ENCODE data around the gene SLX4. TPM values are rescaled to one million over a fixed set of nuclear protein-coding genes. Genes with fewer than 3 reads are reported as not detected.

Gene SLX4
- total RNA-seq, 4 donors from 2014 or later: 1.2 to 6.2 (median 4.8) TPM

DNA sequence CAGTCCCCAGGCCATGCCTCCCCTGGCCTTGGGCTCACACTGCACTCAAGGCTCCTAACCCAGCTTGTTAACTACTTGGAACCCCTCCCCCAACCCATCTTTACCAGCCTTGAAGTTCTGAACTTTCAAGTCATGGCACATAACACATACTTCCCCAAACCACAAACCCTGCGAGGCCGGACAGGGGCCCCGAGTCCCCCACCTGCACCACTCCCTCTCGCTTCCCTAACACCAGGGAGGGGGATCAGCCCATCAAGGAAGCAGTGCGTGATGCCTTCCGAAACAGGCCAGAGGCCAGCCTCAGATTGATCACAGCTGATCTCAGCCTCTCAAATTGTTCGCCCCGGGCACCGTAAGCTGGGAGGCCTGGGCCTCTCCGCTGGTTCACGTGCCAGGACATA is 31.2 kb downstream of the SLX4 start:
- TF ChIP-seq, protein P1, sequence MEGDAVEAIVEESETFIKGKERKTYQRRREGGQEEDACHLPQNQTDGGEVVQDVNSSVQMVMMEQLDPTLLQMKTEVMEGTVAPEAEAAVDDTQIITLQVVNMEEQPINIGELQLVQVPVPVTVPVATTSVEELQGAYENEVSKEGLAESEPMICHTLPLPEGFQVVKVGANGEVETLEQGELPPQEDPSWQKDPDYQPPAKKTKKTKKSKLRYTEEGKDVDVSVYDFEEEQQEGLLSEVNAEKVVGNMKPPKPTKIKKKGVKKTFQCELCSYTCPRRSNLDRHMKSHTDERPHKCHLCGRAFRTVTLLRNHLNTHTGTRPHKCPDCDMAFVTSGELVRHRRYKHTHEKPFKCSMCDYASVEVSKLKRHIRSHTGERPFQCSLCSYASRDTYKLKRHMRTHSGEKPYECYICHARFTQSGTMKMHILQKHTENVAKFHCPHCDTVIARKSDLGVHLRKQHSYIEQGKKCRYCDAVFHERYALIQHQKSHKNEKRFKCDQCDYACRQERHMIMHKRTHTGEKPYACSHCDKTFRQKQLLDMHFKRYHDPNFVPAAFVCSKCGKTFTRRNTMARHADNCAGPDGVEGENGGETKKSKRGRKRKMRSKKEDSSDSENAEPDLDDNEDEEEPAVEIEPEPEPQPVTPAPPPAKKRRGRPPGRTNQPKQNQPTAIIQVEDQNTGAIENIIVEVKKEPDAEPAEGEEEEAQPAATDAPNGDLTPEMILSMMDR (IDR thresholded peaks at IDR 0.05): no peak
- TF ChIP-seq POLR2A (IDR thresholded peaks at IDR 0.05): no peak
- Histone ChIP-seq H3K4me1 (no peaks in the 10 kb centered on the region), H3K9me3 (no peaks in the 10 kb centered on the region), H3K4me3 (no peak overlapping the region), H3K27me3 (no peaks in the 10 kb centered on the region), H3K36me3 (no peaks in the 10 kb centered on the region), H3K27ac (no peak overlapping the region)
- intact Hi-C loops (cut with DNase I; ENCODE audit: low total_unique reads): no loop called here
- no peak for DNase-seq

- Histone ChIP-seq H3K4me3 (no peak overlapping the region), H3K27me3 (no peaks in the 10 kb centered on the region), H3K4me1 (no peaks in the 10 kb centered on the region), H3K36me3 (no peaks in the 10 kb centered on the region), H3K27ac (no peak overlapping the region), H3K9me3 (no peaks in the 10 kb centered on the region)
- no peak for DNase-seq
- intact Hi-C loops (cut with DNase I; ENCODE audit: low total_unique reads): no loop called here
- TF ChIP-seq, protein P1 (IDR thresholded peaks at IDR 0.05): no peak
- no peak for TF ChIP-seq POLR2A (IDR thresholded peaks at IDR 0.05)
Measured at GRCh38 chr16:3579776-3580175, 31.6 kb downstream of the SLX4 start.

GRCh38 chr16:3578610-3579551 is 32.5 kb downstream of the SLX4 start:
- no peak for DNase-seq
- Histone ChIP-seq H3K27ac (no peak overlapping the region), H3K27me3 (no peaks in the 10 kb centered on the region), H3K4me1 (no peaks in the 10 kb centered on the region), H3K4me3 (no peak overlapping the region), H3K36me3 (no peaks in the 10 kb centered on the region), H3K9me3 (no peaks in the 10 kb centered on the region)
- TF ChIP-seq POLR2A (IDR thresholded peaks at IDR 0.05): no peak
- TF ChIP-seq, protein P1 (IDR thresholded peaks at IDR 0.05): no peak
- intact Hi-C loops (cut with DNase I; ENCODE audit: low total_unique reads): no loop called here

DNA sequence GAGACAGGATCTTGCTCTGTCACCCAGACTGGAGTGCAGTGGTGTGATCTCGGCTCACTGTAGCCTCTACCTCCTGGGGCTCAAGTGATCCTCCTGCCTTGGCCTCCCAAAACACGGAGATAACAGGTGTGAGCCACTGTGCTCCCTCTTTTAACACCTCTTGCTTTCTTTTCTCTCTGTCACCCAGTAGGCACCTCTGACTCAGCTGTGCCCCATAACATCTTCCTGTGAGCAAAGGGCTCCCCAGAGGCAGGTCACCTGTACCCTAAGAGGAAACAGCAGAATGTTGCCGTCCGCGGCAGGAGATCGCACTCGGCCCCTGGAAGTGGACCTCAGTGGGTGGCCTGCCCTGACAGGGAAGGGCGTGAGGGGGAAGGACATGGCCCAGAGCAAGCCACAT is 33.3 kb downstream of the SLX4 start:
- Histone ChIP-seq H3K27me3 (no peaks in the 10 kb centered on the region), H3K36me3 (no peaks in the 10 kb centered on the region), H3K9me3 (no peaks in the 10 kb centered on the region), H3K27ac (no peak overlapping the region), H3K4me1 (no peaks in the 10 kb centered on the region), H3K4me3 (no peak overlapping the region)
- DNase-seq: no peak
- no peak for TF ChIP-seq POLR2A (IDR thresholded peaks at IDR 0.05)
- TF ChIP-seq, protein P1 (IDR thresholded peaks at IDR 0.05): no peak
- intact Hi-C loops (cut with DNase I; ENCODE audit: low total_unique reads): no loop called here

GRCh38 chr16:3577302-3577752 is 34.1 kb downstream of the SLX4 start, which contains the start of gene NLRC3:
TSS of gene NLRC3 (minus strand) at chr16:3577403. CDS start at chr16:3565036, 12,367 bp downstream.
- TF ChIP-seq, protein P1 (IDR thresholded peaks at IDR 0.05): no peak
- no peak for TF ChIP-seq POLR2A (IDR thresholded peaks at IDR 0.05)
- intact Hi-C loops (cut with DNase I; ENCODE audit: low total_unique reads): no loop called here
- Histone ChIP-seq H3K27ac (no peak within 1 kb of the TSS), H3K4me3 (no peak within 1 kb of the TSS), H3K9me3 (no peaks in the 10 kb centered on the region), H3K36me3 (no peaks in the 10 kb centered on the region), H3K27me3 (no peaks in the 10 kb centered on the region), H3K4me1 (no peaks in the 10 kb centered on the region)
- no peak for DNase-seq
